ENCODE results near the gene DENND4A.
A peak's percentile ranks its signal among the peaks of the same experiment; 100 is the strongest.

The DENND4A gene

DNA sequence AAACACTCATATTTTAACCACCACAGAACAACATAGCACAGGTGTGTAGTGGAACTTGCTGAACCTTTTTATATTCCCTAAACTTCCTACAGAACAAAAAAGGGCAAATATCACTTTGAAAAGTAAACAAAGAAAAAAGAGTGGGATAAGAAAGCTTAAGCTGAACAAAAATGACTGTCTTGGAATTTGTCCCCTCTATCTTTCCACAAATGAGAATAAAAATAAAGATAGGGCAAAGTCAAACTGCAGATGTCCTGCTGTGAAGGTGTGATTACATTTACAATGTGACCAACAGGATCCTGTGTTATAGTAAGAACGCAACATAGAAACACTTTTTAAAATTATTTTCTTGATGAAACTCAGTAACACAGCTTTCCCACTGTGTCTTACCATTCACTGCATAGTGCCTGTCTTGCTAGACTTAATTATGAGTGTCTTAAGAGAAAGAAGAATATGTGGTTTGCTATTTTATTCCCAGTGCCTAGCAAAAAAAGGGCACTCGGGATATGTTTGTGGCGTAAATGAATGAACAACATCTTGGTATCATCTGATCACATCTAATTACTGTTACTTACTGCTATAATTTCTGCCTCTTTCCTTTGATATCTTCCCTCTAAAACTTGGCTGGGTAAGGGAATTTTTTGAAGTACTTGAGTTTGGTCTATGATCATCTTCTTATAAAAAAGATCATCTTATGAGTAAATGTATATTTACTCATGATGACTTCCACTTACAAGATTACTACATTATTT lies 67.5 kb downstream of the DENND4A start:
- Mint-ChIP-seq H3K27ac (peak overlapping the region; percentile 29), H3K4me3 (no peak overlapping the region), H3K36me3 (ENCODE audit: low read depth) (peaks cover 50% of the 10 kb centered on the region), H3K27me3 (no peaks in the 10 kb centered on the region), H3K4me1 (ENCODE audit: low read depth) (no peaks in the 10 kb centered on the region), H3K9me3 (no peaks in the 10 kb centered on the region)

DNA sequence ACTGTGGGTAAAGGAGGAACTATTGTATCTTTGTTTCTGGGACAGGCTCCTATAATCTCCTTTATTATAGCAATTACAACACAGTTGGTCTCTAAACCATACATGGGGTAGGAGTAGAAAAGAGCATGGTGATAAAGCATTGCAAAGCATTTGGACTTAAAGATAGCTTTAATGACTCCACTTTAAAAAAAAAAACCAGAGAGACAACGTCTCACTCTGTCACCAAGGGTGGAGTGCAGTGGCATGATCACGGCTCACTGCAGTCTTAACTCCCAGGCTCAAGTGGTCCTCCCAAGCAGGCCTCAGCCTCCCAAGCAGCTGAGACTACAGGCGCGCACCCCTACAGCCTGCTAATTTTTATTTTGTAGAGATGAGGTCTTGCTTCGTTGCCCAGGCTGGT lies 68.2 kb downstream of the DENND4A start:
- peaks cover 52% of the 10 kb centered on the region for H3K36me3 Mint-ChIP-seq (ENCODE audit: low read depth)
- H3K4me1 Mint-ChIP-seq (ENCODE audit: low read depth): no peaks in the 10 kb centered on the region
- no peaks in the 10 kb centered on the region for H3K9me3 Mint-ChIP-seq
- no peak overlapping the region for H3K4me3 Mint-ChIP-seq
- H3K27me3 Mint-ChIP-seq: no peaks in the 10 kb centered on the region
- H3K27ac Mint-ChIP-seq: no peak overlapping the region

- Mint-ChIP-seq H3K27ac (no peak overlapping the region), H3K9me3 (no peaks in the 10 kb centered on the region), H3K36me3 (ENCODE audit: low read depth) (peaks cover 62% of the 10 kb centered on the region), H3K4me1 (ENCODE audit: low read depth) (no peaks in the 10 kb centered on the region), H3K4me3 (no peak overlapping the region), H3K27me3 (no peaks in the 10 kb centered on the region)
Measured at GRCh38 chr15:65722191-65722590, 69.9 kb downstream of the DENND4A start.

DNA sequence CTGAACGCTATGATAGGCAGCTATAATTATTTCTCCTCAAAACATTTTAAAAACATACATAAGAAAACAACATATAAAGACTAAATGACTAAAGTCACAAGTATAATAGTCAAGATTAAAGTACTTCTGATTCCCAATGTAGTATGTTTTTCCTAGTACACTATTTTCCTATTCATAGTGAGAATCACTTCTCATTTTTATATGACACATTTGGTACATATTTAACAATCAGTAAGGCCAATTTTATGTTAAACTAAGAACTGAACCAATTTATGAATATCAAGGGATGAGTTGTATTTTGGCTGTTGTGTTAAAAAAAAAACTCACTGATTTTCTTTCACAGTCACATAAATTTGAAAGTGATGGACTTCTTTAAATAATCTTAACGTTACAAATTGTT lies 79.7 kb downstream of the DENND4A start:
- Mint-ChIP-seq H3K9me3 (no peaks in the 10 kb centered on the region), H3K36me3 (ENCODE audit: low read depth) (peaks cover 66% of the 10 kb centered on the region), H3K27ac (no peak overlapping the region), H3K27me3 (no peaks in the 10 kb centered on the region), H3K4me3 (no peak overlapping the region), H3K4me1 (ENCODE audit: low read depth) (peaks cover 14% of the 10 kb centered on the region)

DNA sequence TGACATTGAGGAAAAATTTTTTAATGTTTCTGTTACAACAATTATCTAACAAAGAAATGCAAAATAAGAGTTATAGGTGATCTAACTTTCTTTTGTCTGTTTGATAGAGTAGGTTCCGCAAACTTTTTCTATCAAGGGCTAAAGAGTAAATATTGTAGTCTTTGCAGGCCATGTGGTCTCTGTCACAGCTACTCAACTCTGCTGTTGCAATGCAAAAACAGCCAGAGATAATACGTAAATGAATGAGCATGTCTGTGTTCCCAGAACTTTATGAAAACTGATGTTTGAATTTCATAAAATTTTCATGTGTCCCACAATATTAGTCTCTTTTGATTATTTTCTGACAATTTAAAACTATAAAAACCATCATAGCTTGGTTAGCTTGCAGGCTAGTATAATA lies 97.0 kb downstream of the DENND4A start:
- Mint-ChIP-seq H3K9me3 (no peaks in the 10 kb centered on the region), H3K27me3 (no peaks in the 10 kb centered on the region), H3K4me1 (ENCODE audit: low read depth) (no peaks in the 10 kb centered on the region), H3K27ac (no peak overlapping the region), H3K4me3 (no peak overlapping the region), H3K36me3 (ENCODE audit: low read depth) (peaks cover 61% of the 10 kb centered on the region)

- Mint-ChIP-seq H3K9me3 (no peaks in the 10 kb centered on the region), H3K36me3 (ENCODE audit: low read depth) (peaks cover 79% of the 10 kb centered on the region)
Measured at GRCh38 chr15:65690778-65691177, 101.3 kb downstream of the DENND4A start.

GRCh38 chr15:65690173-65690572 lies 101.9 kb downstream of the DENND4A start:
- Mint-ChIP-seq H3K4me1 (ENCODE audit: low read depth) (no peaks in the 10 kb centered on the region), H3K27ac (no peak overlapping the region), H3K4me3 (no peak overlapping the region), H3K36me3 (ENCODE audit: low read depth) (peaks cover 81% of the 10 kb centered on the region), H3K9me3 (no peaks in the 10 kb centered on the region), H3K27me3 (no peaks in the 10 kb centered on the region)

More at GRCh38 chr15:65690778-65691177, 101.3 kb downstream of the DENND4A start:
- Mint-ChIP-seq H3K4me1 (ENCODE audit: low read depth) (no peaks in the 10 kb centered on the region), H3K27me3 (no peaks in the 10 kb centered on the region), H3K27ac (no peak overlapping the region), H3K4me3 (no peak overlapping the region)

- Mint-ChIP-seq H3K4me3 (no peak overlapping the region), H3K4me1 (ENCODE audit: low read depth) (no peaks in the 10 kb centered on the region), H3K36me3 (ENCODE audit: low read depth) (peaks cover 84% of the 10 kb centered on the region), H3K9me3 (no peaks in the 10 kb centered on the region), H3K27ac (no peak overlapping the region), H3K27me3 (no peaks in the 10 kb centered on the region)
Measured at GRCh38 chr15:65688462-65688861, 103.6 kb downstream of the DENND4A start.

GRCh38 chr15:65682404-65682911 lies 109.6 kb downstream of the DENND4A start:
- H3K36me3 Mint-ChIP-seq (ENCODE audit: low read depth): peaks cover 45% of the 10 kb centered on the region
- no peaks in the 10 kb centered on the region for H3K9me3 Mint-ChIP-seq
- H3K27me3 Mint-ChIP-seq: no peaks in the 10 kb centered on the region
- peaks cover 13% of the 10 kb centered on the region for H3K4me1 Mint-ChIP-seq (ENCODE audit: low read depth)
- no peak overlapping the region for H3K4me3 Mint-ChIP-seq
- peak overlapping the region; percentile 50 for H3K27ac Mint-ChIP-seq

GRCh38 chr15:65680544-65680943 lies 111.5 kb downstream of the DENND4A start:
- Mint-ChIP-seq H3K27ac (no peak overlapping the region), H3K36me3 (ENCODE audit: low read depth) (peaks cover 29% of the 10 kb centered on the region), H3K27me3 (no peaks in the 10 kb centered on the region), H3K9me3 (no peaks in the 10 kb centered on the region), H3K4me1 (ENCODE audit: low read depth) (peaks cover 13% of the 10 kb centered on the region), H3K4me3 (no peak overlapping the region)

DNA sequence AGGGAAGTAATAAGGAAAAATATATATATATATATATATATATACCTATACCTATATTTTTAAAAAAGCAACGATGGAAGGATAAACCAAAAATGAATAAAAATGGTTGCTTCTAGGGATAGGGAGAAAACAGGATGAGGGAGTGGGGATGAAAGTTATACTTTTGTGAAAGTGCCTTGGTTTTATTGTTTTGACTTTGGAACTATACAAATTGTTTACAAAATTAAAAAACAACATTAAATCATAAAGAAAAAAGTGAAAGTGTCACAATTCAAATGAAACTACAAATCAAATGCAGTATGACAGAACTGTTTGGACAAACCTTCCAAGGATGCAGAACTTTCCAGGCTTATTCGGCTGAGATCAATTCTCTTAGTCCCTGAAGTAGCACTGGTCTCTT lies 116.0 kb downstream of the DENND4A start:
- H3K4me1 Mint-ChIP-seq (ENCODE audit: low read depth): no peaks in the 10 kb centered on the region
- no peaks in the 10 kb centered on the region for H3K9me3 Mint-ChIP-seq
- no peak overlapping the region for H3K27ac Mint-ChIP-seq
- H3K27me3 Mint-ChIP-seq: no peaks in the 10 kb centered on the region
- H3K4me3 Mint-ChIP-seq: no peak overlapping the region
- H3K36me3 Mint-ChIP-seq (ENCODE audit: low read depth): peaks cover 36% of the 10 kb centered on the region

- Mint-ChIP-seq H3K27ac (no peak overlapping the region), H3K27me3 (no peaks in the 10 kb centered on the region), H3K4me1 (ENCODE audit: low read depth) (no peaks in the 10 kb centered on the region), H3K4me3 (no peak overlapping the region), H3K36me3 (ENCODE audit: low read depth) (peaks cover 35% of the 10 kb centered on the region), H3K9me3 (no peaks in the 10 kb centered on the region)
Measured at GRCh38 chr15:65675551-65675950, 116.5 kb downstream of the DENND4A start.

DNA sequence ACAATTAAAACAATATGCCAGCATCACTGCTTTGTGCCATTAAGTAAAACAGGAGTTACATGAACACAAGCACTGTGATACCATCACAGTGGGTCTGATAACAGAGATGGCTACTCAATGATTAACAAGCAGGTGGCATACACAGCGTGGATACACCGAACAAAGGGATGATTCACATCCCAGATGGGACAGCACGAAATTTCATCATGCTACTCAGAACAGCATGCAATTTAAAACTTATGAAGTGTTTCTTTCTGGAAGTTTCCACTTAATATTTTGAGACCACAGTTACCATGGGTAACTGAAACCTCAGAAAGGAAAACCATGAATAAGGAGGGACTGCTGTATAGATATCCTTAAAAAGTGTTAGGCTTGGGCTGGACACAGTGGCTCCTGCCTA lies 125.8 kb downstream of the DENND4A start:
- no peak overlapping the region for H3K4me3 Mint-ChIP-seq
- peaks cover 73% of the 10 kb centered on the region for H3K36me3 Mint-ChIP-seq (ENCODE audit: low read depth)
- no peaks in the 10 kb centered on the region for H3K27me3 Mint-ChIP-seq
- H3K27ac Mint-ChIP-seq: peak overlapping the region; percentile 19
- peaks cover 5% of the 10 kb centered on the region for H3K4me1 Mint-ChIP-seq (ENCODE audit: low read depth)
- no peaks in the 10 kb centered on the region for H3K9me3 Mint-ChIP-seq

DNA sequence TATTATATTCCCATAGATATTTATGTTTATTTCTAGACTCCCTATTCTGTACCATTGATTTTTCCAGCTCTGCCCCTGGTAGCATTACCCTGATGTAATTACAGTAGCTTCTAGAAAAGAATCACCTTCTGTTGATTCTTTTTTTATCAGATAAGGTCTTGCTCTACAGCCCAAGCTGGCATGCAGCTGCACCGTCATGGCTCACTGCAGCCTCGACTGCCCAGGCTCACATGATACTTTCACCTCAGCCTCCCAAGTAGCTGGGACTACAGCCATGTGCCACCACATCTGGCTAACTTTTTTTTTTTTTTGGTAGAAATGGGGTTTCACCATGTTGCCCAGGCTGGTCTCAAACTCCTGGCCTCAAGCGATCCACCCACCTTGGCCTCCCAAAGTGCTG lies 128.6 kb downstream of the DENND4A start:
- H3K27ac Mint-ChIP-seq: no peak overlapping the region
- H3K27me3 Mint-ChIP-seq: no peaks in the 10 kb centered on the region
- no peaks in the 10 kb centered on the region for H3K9me3 Mint-ChIP-seq
- H3K4me3 Mint-ChIP-seq: no peak overlapping the region
- H3K4me1 Mint-ChIP-seq (ENCODE audit: low read depth): peaks cover 5% of the 10 kb centered on the region
- H3K36me3 Mint-ChIP-seq (ENCODE audit: low read depth): peaks cover 59% of the 10 kb centered on the region

- Mint-ChIP-seq H3K9me3 (no peaks in the 10 kb centered on the region), H3K27me3 (no peaks in the 10 kb centered on the region), H3K36me3 (ENCODE audit: low read depth) (peaks cover 63% of the 10 kb centered on the region), H3K4me3 (no peak overlapping the region), H3K27ac (no peak overlapping the region), H3K4me1 (ENCODE audit: low read depth) (no peaks in the 10 kb centered on the region)
Measured at GRCh38 chr15:65660927-65661326, 131.2 kb downstream of the DENND4A start.

DNA sequence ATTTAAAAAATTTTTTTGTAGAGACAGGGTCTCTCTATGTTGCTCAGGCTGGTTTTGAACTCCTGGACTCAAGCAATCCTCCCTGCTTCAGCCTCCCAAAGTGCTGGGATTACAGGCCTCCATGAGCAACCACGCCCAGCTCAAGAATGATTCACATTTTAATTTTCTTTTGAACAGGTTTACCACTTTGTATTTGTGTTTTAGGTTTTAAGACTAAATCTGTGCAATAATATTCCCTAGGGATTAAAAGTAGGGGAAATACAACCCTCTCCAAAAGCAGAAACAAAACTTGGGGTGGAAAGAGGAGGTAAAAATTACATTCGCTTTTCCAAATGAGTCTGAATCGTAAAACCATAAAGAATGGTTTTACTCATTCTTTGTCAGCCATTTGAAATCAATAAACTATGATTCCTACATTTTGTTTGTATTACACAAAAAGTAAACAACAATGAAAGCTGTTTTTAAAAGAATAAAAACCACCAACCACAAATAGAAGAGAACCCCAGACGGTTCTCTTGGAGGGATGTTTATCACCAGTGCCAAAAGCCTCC lies 132.5 kb downstream of the DENND4A start:
- Mint-ChIP-seq H3K4me3 (no peak overlapping the region), H3K36me3 (ENCODE audit: low read depth) (peaks cover 61% of the 10 kb centered on the region), H3K27me3 (no peaks in the 10 kb centered on the region), H3K27ac (peak overlapping the region; percentile 16), H3K4me1 (ENCODE audit: low read depth) (no peaks in the 10 kb centered on the region), H3K9me3 (no peaks in the 10 kb centered on the region)

All from stimulated activated naive CD8-positive, alpha-beta T cell treated with anti-CD3 and anti-CD28 coated beads, Interleukin-15, Interleukin-2, amounts not matched to agents 100 ng/mL and 50 ng/mL, for 24 hours (primary cell).